HTERT RPE-1 (cell line): ENCODE measurements around the gene AXDND1.

Experiments used
- in situ Hi-C: fragments of 300-500 bp; cut with MboI; formaldehyde crosslinking; loops from 4 replicates; pipeline ENCODE4 v1.14.3; 2020; ENCODE audit warnings: low sequenced_read_pairs

Gene AXDND1

GRCh38 chr1:179550746-179551682, 185.2 kb downstream of the AXDND1 start:
- in situ Hi-C loops, result no loop called here

GRCh38 chr1:179554427-179554826, 188.7 kb downstream of the AXDND1 start:
- in situ Hi-C loops, result no loop called here

- in situ Hi-C loops, result no loop called here
These were observed 192.3 kb downstream of the AXDND1 start for GRCh38 chr1:179558078-179558477.

GRCh38 chr1:179575497-179576314, 209.9 kb downstream of the AXDND1 start, which contains the start of gene NPHS2:
TSS of gene NPHS2 (minus strand) at chr1:179575948. CDS start at chr1:179575864, 84 bp downstream.
- in situ Hi-C loops, result no loop called here

- in situ Hi-C loops, result no loop called here
These were observed 210.7 kb downstream of the AXDND1 start for GRCh38 chr1:179576509-179576908.

- in situ Hi-C loops, result no loop called here
These were observed 218.1 kb downstream of the AXDND1 start for GRCh38 chr1:179583771-179584320.

- in situ Hi-C loops, result no loop called here
These were observed 220.5 kb downstream of the AXDND1 start for GRCh38 chr1:179586107-179586823.

- in situ Hi-C loops, result no loop called here
These were observed 221.6 kb downstream of the AXDND1 start for GRCh38 chr1:179587336-179587735.

GRCh38 chr1:179588425-179589024, 222.8 kb downstream of the AXDND1 start:
- in situ Hi-C loops, result no loop called here

GRCh38 chr1:179589509-179589908, 223.7 kb downstream of the AXDND1 start:
- in situ Hi-C loops, result no loop called here

GRCh38 chr1:179590671-179591070, 224.9 kb downstream of the AXDND1 start:
- in situ Hi-C loops, result no loop called here

GRCh38 chr1:179591253-179591591, 225.5 kb downstream of the AXDND1 start:
- in situ Hi-C loops, result no loop called here

- in situ Hi-C loops, result no loop called here
These were observed 226.1 kb downstream of the AXDND1 start, which contains the start of gene TDRD5 for GRCh38 chr1:179591592-179592580. TSS of gene TDRD5 (plus strand) at chr1:179591832. CDS start at chr1:179592616, 784 bp downstream.

- in situ Hi-C loops, result no loop called here
These were observed 232.9 kb downstream of the AXDND1 start for GRCh38 chr1:179598631-179599030.

GRCh38 chr1:179599623-179600249, 234.0 kb downstream of the AXDND1 start:
- in situ Hi-C loops, result no loop called here

- in situ Hi-C loops, result no loop called here
These were observed 235.3 kb downstream of the AXDND1 start for GRCh38 chr1:179601093-179601492.
